OCI-LY1 (cell line): ENCODE measurements around the gene NACC2.

Experiments used
- H2AFZ ChIP-seq: fragments of 200-600 bp; sonication (generic), shearing (Covaris generic); 2 replicates; pipeline ENCODE4 v1.6.0; 2014; ENCODE audit warnings: antibody characterized with exemption, mild to moderate bottlenecking, low read length
- H3F3A ChIP-seq: fragments of 200-600 bp; sonication (generic), shearing (Covaris generic); 2 replicates; pipeline ENCODE4 v1.6.0; 2014; ENCODE audit warnings: mild to moderate bottlenecking, antibody characterized with exemption, low read length, moderate library complexity; ENCODE audit not compliant: insufficient read depth
- H3K27ac ChIP-seq: fragments of 200-600 bp; sonication (generic); 2 replicates; pipeline ENCODE4 v1.5.1; 2014; ENCODE audit warnings: low read length, mixed run types, mild to moderate bottlenecking, low read depth; ENCODE audit not compliant: poor library complexity, severe bottlenecking
- H3K27me3 ChIP-seq: fragments of 200-600 bp; sonication (generic); 2 replicates; pipeline ENCODE4 v1.6.0; 2014; ENCODE audit warnings: antibody characterized with exemption, mild to moderate bottlenecking, low read length, moderate library complexity; ENCODE audit not compliant: insufficient read depth
- H3K36me3 ChIP-seq: fragments of 200-600 bp; sonication (generic); 2 replicates; pipeline ENCODE4 v1.6.1; 2014; ENCODE audit warnings: mild to moderate bottlenecking, antibody characterized with exemption, low read length, moderate library complexity, mixed read lengths; ENCODE audit not compliant: insufficient read depth
- H3K4me1 ChIP-seq: fragments of 200-600 bp; sonication (generic); 2 replicates; pipeline ENCODE4 v1.5.1; 2014; ENCODE audit warnings: mild to moderate bottlenecking, low read length, moderate library complexity; ENCODE audit not compliant: insufficient read depth, severe bottlenecking
- H3K4me2 ChIP-seq: fragments of 200-600 bp; sonication (generic), shearing (Covaris generic); 2 replicates; pipeline ENCODE4 v1.6.1; 2014; ENCODE audit warnings: low read length
- H3K4me3 ChIP-seq: fragments of 200-600 bp; sonication (generic); 2 replicates; pipeline ENCODE4 v1.5.1; 2014; ENCODE audit warnings: low read length, low read depth, mild to moderate bottlenecking, mixed read lengths; ENCODE audit not compliant: poor library complexity, severe bottlenecking
- H3K79me2 ChIP-seq: fragments of 200-600 bp; shearing (Covaris generic); 2 replicates; pipeline ENCODE4 v1.6.1; 2016; ENCODE audit warnings: mixed run types, low read length, mixed read lengths; ENCODE audit not compliant: insufficient read depth
- H3K9ac ChIP-seq: fragments of 200-600 bp; sonication (generic), shearing (Covaris generic); 2 replicates; pipeline ENCODE4 v1.6.1; 2014; ENCODE audit warnings: mild to moderate bottlenecking, low read length, mixed read lengths
- H3K9me2 ChIP-seq: fragments of 200-600 bp; sonication (generic), shearing (Covaris generic); 2 replicates; pipeline ENCODE4 v1.6.1; 2014; ENCODE audit warnings: low read depth, mild to moderate bottlenecking, low read length, mixed read lengths
- H3K9me3 ChIP-seq: fragments of 200-600 bp; shearing (Covaris generic); 2 replicates; pipeline ENCODE4 v1.6.1; 2014; ENCODE audit warnings: low read length, mixed read lengths
- H4K20me1 ChIP-seq: fragments of 200-600 bp; sonication (generic), shearing (Covaris generic); 2 replicates; pipeline ENCODE4 v1.6.0; 2016; ENCODE audit warnings: mild to moderate bottlenecking, low read length; ENCODE audit not compliant: insufficient read depth
- CTCF ChIP-seq: fragments of 200-600 bp; sonication (generic), shearing (Covaris generic); IDR thresholded peaks from 2 replicates; pipeline ENCODE4 v1.5.1; 2017; ENCODE audit warnings: mild to moderate bottlenecking, antibody characterized with exemption, low read length, moderate library complexity, mixed read lengths
- EZH2 ChIP-seq: fragments of 200-600 bp; sonication (generic), shearing (Covaris generic); IDR thresholded peaks from 2 replicates; pipeline ENCODE4 v1.8.0; 2017; ENCODE audit warnings: borderline replicate concordance, mixed run types, mild to moderate bottlenecking, antibody characterized with exemption, low read length, moderate library complexity, mixed read lengths

Gene NACC2

GRCh38 chr9:136060671-136061371 lies 34.3 kb downstream of the NACC2 start:
- Histone ChIP-seq H3K9me2 (no peaks in the 10 kb centered on the region), H3K36me3 (no peaks in the 10 kb centered on the region), H3K27me3 (peaks cover 1% of the 10 kb centered on the region; the same call in 1 of the 2 replicates), H4K20me1 (no peaks in the 10 kb centered on the region), H2AFZ (no peak overlapping the region), H3F3A (no peaks in the 10 kb centered on the region), H3K4me1 (no peaks in the 10 kb centered on the region), H3K9ac (no peak overlapping the region), H3K4me2 (no peak overlapping the region), H3K27ac (no peak overlapping the region), H3K79me2 (no peaks in the 10 kb centered on the region), H3K9me3 (no peaks in the 10 kb centered on the region), H3K4me3 (no peak overlapping the region)
- TF ChIP-seq CTCF, result no peak
- no peak for TF ChIP-seq EZH2

- Histone ChIP-seq H3K79me2 (no peaks in the 10 kb centered on the region), H3K4me3 (no peak overlapping the region), H4K20me1 (no peaks in the 10 kb centered on the region), H3K9ac (no peak overlapping the region), H3K4me2 (no peak overlapping the region), H3K9me3 (no peaks in the 10 kb centered on the region), H3K36me3 (no peaks in the 10 kb centered on the region), H3F3A (no peaks in the 10 kb centered on the region), H3K9me2 (no peaks in the 10 kb centered on the region), H3K27me3 (peaks cover 2% of the 10 kb centered on the region; the same call in 1 of the 2 replicates), H3K27ac (no peak overlapping the region), H3K4me1 (no peaks in the 10 kb centered on the region), H2AFZ (no peak overlapping the region)
- TF ChIP-seq CTCF, result no peak
- TF ChIP-seq EZH2, result no peak
Observed at GRCh38 chr9:136059851-136060670, 35.0 kb downstream of the NACC2 start.

- no peak overlapping the region for H3K4me2 ChIP-seq
- no peak overlapping the region for H3K4me3 ChIP-seq
- no peaks in the 10 kb centered on the region for H3K36me3 ChIP-seq
- H3K27ac ChIP-seq, result no peak overlapping the region
- TF ChIP-seq EZH2, result no peak
- no peak for TF ChIP-seq CTCF
- no peaks in the 10 kb centered on the region for H3K9me2 ChIP-seq
- H4K20me1 ChIP-seq, result no peaks in the 10 kb centered on the region
- no peaks in the 10 kb centered on the region for H3K4me1 ChIP-seq
- H3K9me3 ChIP-seq, result no peaks in the 10 kb centered on the region
- H3F3A ChIP-seq, result no peaks in the 10 kb centered on the region
- no peak overlapping the region for H2AFZ ChIP-seq
- H3K79me2 ChIP-seq, result no peaks in the 10 kb centered on the region
- peaks cover 2% of the 10 kb centered on the region; the same call in 1 of the 2 replicates for H3K27me3 ChIP-seq
- H3K9ac ChIP-seq, result no peak overlapping the region
Observed at GRCh38 chr9:136059321-136059791, 35.7 kb downstream of the NACC2 start.
